Right renal pelvis (tissue), 4 donors: ENCODE measurements around the gene INPP4A. TPM values are rescaled to one million over a fixed set of nuclear protein-coding genes. Genes with fewer than 3 reads are reported as not detected.

ENCODE experiments used
- DNase-seq, 4 donors: peaks; one replicate each; pipeline ENCODE4 v3.0.0-alpha.2; 2013; ENCODE audit warnings: low read depth in 4 of 4, low spot score in 3 of 4, missing footprints in 1 of 4
- polyA plus RNA-seq, 4 donors: library from polyadenylated mRNA; unstranded; fragments of 120-200 nt; gene quantifications; one replicate each; pipeline ENCODE4 v1.2.1, GENCODE V29; 2013; ENCODE audit not compliant: insufficient read length in 4 of 4

The INPP4A gene
- polyA plus RNA-seq, 4 donors: 19.4 to 22.4 (median 20.2) TPM

- no peak for DNase-seq
Observed at GRCh38 chr2:98533547-98533946, 88.9 kb downstream of the INPP4A start.

- no peak for DNase-seq
Observed at GRCh38 chr2:98534761-98535160, 90.1 kb downstream of the INPP4A start.

- DNase-seq: no peak
Observed at GRCh38 chr2:98535971-98536677, 91.5 kb downstream of the INPP4A start.

- no peak for DNase-seq
Observed at GRCh38 chr2:98537390-98538126, 92.9 kb downstream of the INPP4A start.

GRCh38 chr2:98538280-98539041 is 93.8 kb downstream of the INPP4A start:
- DNase-seq: no peak

- no peak for DNase-seq
Observed at GRCh38 chr2:98539056-98539735, 94.5 kb downstream of the INPP4A start.

- DNase-seq: no peak
Observed at GRCh38 chr2:98540536-98540935, 95.9 kb downstream of the INPP4A start.

GRCh38 chr2:98541489-98541888 is 96.8 kb downstream of the INPP4A start:
- DNase-seq: no peak

GRCh38 chr2:98541906-98542305 is 97.2 kb downstream of the INPP4A start:
- no peak for DNase-seq

- no peak for DNase-seq
Observed at GRCh38 chr2:98543214-98543613, 98.6 kb downstream of the INPP4A start.

GRCh38 chr2:98543842-98544241 is 99.2 kb downstream of the INPP4A start:
- no peak for DNase-seq

GRCh38 chr2:98545591-98545990 is 100.9 kb downstream of the INPP4A start:
- DNase-seq: no peak

GRCh38 chr2:98546186-98546585 is 101.5 kb downstream of the INPP4A start:
- DNase-seq: no peak

GRCh38 chr2:98547092-98547790 is 102.6 kb downstream of the INPP4A start:
- DNase-seq: no peak

- no peak for DNase-seq
Observed at GRCh38 chr2:98548920-98549818, 104.5 kb downstream of the INPP4A start.

- DNase-seq: no peak
Observed at GRCh38 chr2:98550165-98550564, 105.5 kb downstream of the INPP4A start.

- no peak for DNase-seq
Observed at GRCh38 chr2:98551316-98551715, 106.7 kb downstream of the INPP4A start.

GRCh38 chr2:98552499-98553179 is 108.0 kb downstream of the INPP4A start:
- no peak for DNase-seq
